Activated naive CD8-positive, alpha-beta T cell treated with anti-CD3 and anti-CD28 coated beads for 36 hours (primary cell): Measurements from ENCODE around the gene MCC. TPM values are rescaled to one million over a fixed set of nuclear protein-coding genes. Genes with fewer than 3 reads are reported as not detected.

Source experiments
- DNase-seq: peaks from one replicate; pipeline ENCODE4 v3.0.0; 2021
- H3K27ac Mint-ChIP-seq: one replicate; pipeline ENCODE4 v1.8.0; 2022; ENCODE audit warnings: mild to moderate bottlenecking, moderate library complexity, mixed read lengths
- H3K27me3 Mint-ChIP-seq: one replicate; pipeline ENCODE4 v1.8.0; 2022; ENCODE audit warnings: mild to moderate bottlenecking, mixed read lengths
- H3K36me3 Mint-ChIP-seq: one replicate; pipeline ENCODE4 v1.8.0; 2021; ENCODE audit warnings: mild to moderate bottlenecking, mixed read lengths
- H3K4me1 Mint-ChIP-seq: one replicate; pipeline ENCODE4 v1.8.0; 2021; ENCODE audit warnings: mixed read lengths
- H3K4me3 Mint-ChIP-seq: one replicate; pipeline ENCODE4 v1.8.0; 2022; ENCODE audit warnings: mild to moderate bottlenecking, moderate library complexity, mixed read lengths
- H3K9me3 Mint-ChIP-seq: one replicate; pipeline ENCODE4 v1.8.0; 2022; ENCODE audit warnings: mixed read lengths
- total RNA-seq, 2 experiments: library from RNA; stranded (reverse); gene quantifications; one replicate each; pipeline ENCODE4 v1.2.3, GENCODE V29; 2021

MCC gene
- total RNA-seq, 2 experiments from 2014 or later = 2.4 to 2.9 TPM

DNA sequence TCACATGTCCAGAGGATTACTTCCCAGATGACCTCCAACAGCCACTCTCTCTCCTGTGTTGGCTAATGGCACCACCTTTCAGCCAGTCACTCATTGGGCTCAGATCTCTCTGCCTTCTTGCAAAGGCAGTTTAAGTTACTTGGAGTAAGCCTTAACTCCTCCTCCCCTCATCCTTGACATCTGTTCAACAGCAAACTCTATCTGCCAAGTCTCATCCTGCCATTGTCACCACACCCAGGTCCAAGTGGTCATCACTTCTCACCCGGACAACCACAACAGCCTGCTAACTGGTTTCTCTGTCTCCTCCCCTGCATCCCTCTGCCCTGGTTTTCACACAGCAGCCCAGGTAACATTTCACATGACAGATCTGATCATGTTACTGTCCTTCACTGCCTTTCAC lies 453.2 kb downstream of the MCC start:
- H3K27me3 Mint-ChIP-seq = no peaks in the 10 kb centered on the region
- H3K9me3 Mint-ChIP-seq = no peaks in the 10 kb centered on the region
- no peak overlapping the region for H3K4me3 Mint-ChIP-seq
- H3K36me3 Mint-ChIP-seq = no peaks in the 10 kb centered on the region
- no peak overlapping the region for H3K27ac Mint-ChIP-seq
- no peaks in the 10 kb centered on the region for H3K4me1 Mint-ChIP-seq
- DNase-seq = no peak

DNA sequence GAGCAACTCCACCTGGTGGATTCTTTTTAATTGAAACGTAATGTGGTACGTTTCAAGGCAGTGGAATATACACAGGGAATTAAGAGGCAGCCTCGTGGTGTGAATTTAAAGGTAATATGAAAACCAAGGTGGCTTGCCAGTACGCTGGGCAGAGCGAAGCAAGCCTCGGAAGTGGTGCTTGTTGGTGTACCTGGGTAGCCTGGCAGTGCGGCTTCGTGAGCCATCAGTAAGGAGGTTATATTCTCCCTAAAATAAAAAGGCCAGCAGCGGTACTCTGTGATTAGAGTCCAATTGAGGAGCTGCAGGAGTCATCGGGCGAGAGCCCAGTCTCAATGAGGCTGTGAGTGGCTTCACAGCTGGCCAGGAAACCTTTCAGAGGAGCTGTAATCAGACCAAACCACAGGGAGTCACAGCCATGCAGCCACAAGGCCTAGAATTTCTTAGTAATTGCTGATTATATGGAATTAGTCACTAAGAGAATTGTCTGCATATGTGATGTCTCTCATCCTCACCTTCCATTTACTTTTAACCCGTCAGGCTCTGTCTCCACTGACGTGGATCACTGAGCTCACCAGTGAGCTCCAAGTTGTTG lies 454.0 kb downstream of the MCC start:
- Mint-ChIP-seq H3K4me1 (no peaks in the 10 kb centered on the region), H3K27me3 (no peaks in the 10 kb centered on the region), H3K9me3 (no peaks in the 10 kb centered on the region), H3K27ac (no peak overlapping the region), H3K4me3 (no peak overlapping the region), H3K36me3 (peaks cover 4% of the 10 kb centered on the region)
- DNase-seq = no peak

DNA sequence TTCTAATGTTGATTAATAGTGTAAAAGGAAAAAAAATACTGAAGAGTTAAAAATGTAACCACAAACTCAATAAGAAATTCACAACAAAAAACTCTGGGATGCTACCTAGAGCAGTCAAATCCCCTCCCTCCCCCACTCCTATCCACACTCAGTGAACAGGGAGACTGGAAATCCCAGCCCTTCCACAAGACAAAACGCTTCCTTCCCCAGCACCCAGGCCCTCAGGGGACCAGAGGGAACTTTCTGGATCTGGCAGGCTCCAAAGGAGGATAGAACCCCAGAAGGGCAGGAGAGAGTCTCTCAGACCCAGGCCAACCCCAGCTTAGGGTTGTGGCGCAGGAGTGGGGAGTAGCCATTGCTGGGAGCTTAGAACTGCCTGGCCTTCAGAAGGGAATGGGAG lies 456.7 kb downstream of the MCC start:
- H3K4me3 Mint-ChIP-seq = no peak overlapping the region
- no peaks in the 10 kb centered on the region for H3K4me1 Mint-ChIP-seq
- peaks cover 13% of the 10 kb centered on the region for H3K36me3 Mint-ChIP-seq
- H3K27me3 Mint-ChIP-seq = no peaks in the 10 kb centered on the region
- DNase-seq = no peak
- no peak overlapping the region for H3K27ac Mint-ChIP-seq
- no peaks in the 10 kb centered on the region for H3K9me3 Mint-ChIP-seq

DNA sequence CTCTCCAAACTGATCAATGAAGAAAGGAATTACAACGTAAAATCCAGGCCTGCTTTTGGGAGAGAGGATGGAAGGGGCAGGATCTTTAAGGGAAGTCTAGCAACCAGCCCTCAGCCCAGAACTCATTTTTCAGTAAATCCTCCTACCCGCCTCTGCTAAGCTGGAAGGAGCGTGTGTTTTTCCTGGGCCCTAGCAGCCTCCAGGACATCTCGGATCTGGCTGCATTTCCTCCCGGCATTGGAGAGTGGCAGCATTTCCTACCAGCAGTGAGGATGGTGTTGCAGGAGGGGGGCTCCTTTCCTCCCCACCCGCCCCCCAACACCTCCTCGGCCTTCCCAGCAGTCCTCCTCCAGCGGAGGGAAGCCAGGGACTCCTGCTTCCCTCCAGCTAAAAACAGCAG lies 457.1 kb downstream of the MCC start:
- no peaks in the 10 kb centered on the region for H3K9me3 Mint-ChIP-seq
- DNase-seq = no peak
- peaks cover 14% of the 10 kb centered on the region for H3K36me3 Mint-ChIP-seq
- no peaks in the 10 kb centered on the region for H3K4me1 Mint-ChIP-seq
- no peak overlapping the region for H3K4me3 Mint-ChIP-seq
- no peaks in the 10 kb centered on the region for H3K27me3 Mint-ChIP-seq
- H3K27ac Mint-ChIP-seq = no peak overlapping the region

DNA sequence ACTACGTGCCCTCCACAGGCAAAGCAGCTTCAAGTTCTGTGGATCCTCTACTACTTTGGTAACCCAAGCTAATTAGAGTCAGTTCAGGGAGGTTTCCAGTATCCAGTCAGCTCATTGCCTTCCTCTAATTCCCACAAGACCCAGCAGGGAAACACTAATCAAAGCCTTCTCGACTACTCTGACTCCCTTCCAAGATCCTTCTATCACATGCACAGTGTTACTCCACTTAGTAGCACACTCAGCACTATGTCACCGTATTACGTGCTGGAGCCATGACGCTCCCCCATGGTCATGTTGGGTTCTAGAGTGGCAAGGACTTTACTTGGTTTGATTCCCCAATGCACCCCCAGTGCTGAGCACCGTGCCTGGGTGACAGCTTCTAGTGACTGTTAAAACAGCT lies 458.6 kb downstream of the MCC start:
- Mint-ChIP-seq H3K36me3 (peaks cover 14% of the 10 kb centered on the region), H3K9me3 (no peaks in the 10 kb centered on the region), H3K27ac (no peak overlapping the region), H3K27me3 (no peaks in the 10 kb centered on the region), H3K4me1 (no peaks in the 10 kb centered on the region), H3K4me3 (no peak overlapping the region)
- DNase-seq = no peak

DNA sequence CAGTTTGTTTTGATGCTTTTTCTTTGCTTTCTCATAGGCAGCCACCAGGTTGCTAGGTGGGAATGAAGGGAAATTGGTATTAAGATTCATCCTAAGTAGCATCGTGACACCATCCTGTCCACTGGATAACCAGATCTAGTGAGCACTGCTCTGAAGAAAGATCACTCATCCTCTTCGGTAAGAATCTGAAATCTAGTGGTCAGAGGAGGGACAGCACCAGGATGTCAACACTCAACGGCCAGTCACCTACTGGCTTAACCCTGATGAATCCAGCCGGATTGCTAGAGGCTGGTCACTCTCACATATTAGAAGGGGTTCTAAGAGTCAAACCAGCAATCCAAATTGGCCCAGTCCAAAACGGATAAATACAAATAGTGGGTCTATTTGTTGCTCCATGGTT lies 460.8 kb downstream of the MCC start:
- Mint-ChIP-seq H3K27me3 (no peaks in the 10 kb centered on the region), H3K27ac (no peak overlapping the region), H3K4me1 (peaks cover 11% of the 10 kb centered on the region), H3K4me3 (no peak overlapping the region), H3K36me3 (peaks cover 19% of the 10 kb centered on the region), H3K9me3 (no peaks in the 10 kb centered on the region)
- no peak for DNase-seq

DNA sequence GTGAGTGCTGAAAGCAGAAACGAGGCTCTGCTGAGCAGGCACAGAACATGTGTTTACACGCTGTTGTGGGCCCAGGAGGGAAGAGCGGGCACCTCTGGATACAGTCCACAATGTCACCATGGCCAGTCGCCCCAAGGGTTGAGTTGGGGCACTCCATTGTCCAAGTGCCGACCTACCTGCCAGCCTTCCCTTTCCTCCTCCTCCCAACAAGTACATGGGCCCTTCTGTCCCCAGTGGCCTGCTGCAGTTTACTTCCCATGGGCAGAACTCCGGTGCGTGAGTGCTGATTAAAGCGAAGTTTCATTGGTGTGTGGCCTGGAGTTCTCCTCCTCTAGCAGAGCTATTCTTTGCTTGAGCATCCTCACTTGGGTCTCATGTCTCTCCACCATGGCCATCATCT lies 461.2 kb downstream of the MCC start:
- H3K36me3 Mint-ChIP-seq = peaks cover 20% of the 10 kb centered on the region
- H3K9me3 Mint-ChIP-seq = no peaks in the 10 kb centered on the region
- no peak overlapping the region for H3K27ac Mint-ChIP-seq
- H3K4me1 Mint-ChIP-seq = peaks cover 15% of the 10 kb centered on the region
- H3K4me3 Mint-ChIP-seq = no peak overlapping the region
- no peaks in the 10 kb centered on the region for H3K27me3 Mint-ChIP-seq
- DNase-seq = no peak

DNA sequence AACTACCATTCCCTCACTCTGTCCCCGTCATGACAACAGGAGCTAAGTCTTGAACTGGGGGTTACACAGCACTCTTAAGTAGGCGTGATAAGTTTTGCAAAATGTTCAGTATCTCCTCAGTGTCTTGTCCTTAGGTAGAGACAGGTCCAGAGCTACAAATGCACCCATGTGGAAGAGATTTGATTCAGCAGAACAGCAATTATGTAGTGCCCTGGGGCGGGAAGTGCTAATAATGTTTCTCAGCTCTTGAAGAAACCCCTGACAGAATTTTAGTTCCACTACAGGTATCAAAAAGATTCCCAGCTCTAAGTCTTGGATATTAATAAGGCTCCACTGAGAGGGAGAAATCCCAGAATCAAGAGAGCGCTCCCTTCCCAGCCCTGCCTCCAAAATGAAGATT lies 462.0 kb downstream of the MCC start:
- H3K36me3 Mint-ChIP-seq = peaks cover 23% of the 10 kb centered on the region
- no peaks in the 10 kb centered on the region for H3K27me3 Mint-ChIP-seq
- H3K9me3 Mint-ChIP-seq = no peaks in the 10 kb centered on the region
- no peak for DNase-seq
- no peak overlapping the region for H3K27ac Mint-ChIP-seq
- H3K4me1 Mint-ChIP-seq = peaks cover 22% of the 10 kb centered on the region
- no peak overlapping the region for H3K4me3 Mint-ChIP-seq

DNA sequence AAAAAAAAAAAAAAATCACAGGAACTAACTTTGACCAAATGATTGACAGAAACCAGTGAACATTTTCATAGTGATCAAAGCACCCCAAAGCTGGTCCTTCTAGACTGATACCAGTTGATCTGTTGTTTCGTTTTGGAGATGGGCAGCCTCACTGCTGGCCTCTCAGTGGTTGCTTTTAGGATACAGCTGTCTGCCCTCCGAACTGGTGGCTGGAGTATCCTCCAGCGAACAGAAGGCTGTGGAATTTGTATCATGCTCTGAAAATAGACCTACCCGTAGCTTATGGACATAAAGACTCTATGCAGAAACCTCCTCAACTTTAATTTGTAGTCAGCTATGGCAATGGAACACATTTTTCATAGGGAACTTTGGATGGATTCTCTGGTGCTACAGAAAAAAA lies 462.7 kb downstream of the MCC start:
- peaks cover 28% of the 10 kb centered on the region for H3K4me1 Mint-ChIP-seq
- DNase-seq = no peak
- H3K27me3 Mint-ChIP-seq = no peaks in the 10 kb centered on the region
- H3K27ac Mint-ChIP-seq = no peak overlapping the region
- no peaks in the 10 kb centered on the region for H3K9me3 Mint-ChIP-seq
- H3K4me3 Mint-ChIP-seq = no peak overlapping the region
- peaks cover 28% of the 10 kb centered on the region for H3K36me3 Mint-ChIP-seq

DNA sequence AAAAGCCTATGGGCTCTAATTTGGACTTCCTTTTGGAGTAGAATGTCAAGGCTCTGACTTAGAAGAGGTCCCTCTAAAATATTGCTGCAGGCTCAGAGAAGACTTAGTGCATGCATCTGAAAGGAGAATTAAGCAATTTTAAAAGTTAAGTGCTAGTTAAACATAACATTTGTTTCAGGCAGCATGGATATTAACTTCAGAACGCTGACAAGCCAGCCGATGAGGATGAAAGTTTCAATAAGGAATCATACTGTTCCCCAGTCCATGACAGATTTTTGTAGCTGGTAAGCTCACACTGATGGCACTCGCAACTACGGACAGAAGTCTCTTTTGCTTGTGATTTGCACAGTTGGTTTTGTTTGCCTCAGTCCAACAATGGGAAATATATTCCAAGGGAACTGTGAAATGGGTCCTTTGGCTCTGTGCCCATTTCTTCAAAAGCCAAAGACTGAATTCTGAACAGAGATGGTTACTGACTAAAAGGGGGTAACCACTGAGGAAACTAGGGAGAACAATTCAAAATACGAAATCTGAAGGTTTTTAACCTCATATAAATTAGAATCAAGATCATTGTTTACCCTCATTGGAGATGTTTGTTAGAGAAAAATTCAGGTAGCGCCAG lies 464.1 kb downstream of the MCC start:
- Mint-ChIP-seq H3K36me3 (peaks cover 30% of the 10 kb centered on the region), H3K4me1 (peaks cover 37% of the 10 kb centered on the region), H3K27me3 (no peaks in the 10 kb centered on the region), H3K4me3 (no peak overlapping the region), H3K27ac (no peak overlapping the region), H3K9me3 (no peaks in the 10 kb centered on the region)
- DNase-seq = no peak

DNA sequence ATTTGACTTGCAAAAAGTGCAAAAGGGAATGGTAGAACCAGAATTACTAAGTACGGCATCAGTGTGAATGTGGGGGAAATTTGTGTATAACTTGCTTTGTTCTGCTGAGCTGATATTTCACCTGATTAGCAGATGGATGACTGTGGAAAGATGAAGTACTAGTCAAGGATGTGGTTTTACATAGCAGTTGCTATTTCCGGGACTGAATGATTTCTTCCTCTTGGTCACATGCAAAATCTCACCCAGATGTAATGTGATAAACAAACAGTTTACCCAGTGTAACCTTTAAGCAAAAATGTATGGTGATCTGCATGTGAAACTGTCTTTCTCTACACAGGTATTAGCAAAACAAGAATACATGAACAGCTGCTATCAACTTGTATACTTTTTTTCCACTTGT lies 465.6 kb downstream of the MCC start:
- Mint-ChIP-seq H3K4me1 (peaks cover 42% of the 10 kb centered on the region), H3K9me3 (no peaks in the 10 kb centered on the region), H3K4me3 (no peak overlapping the region), H3K27me3 (no peaks in the 10 kb centered on the region), H3K36me3 (peaks cover 38% of the 10 kb centered on the region), H3K27ac (peak overlapping the region; percentile 49)
- no peak for DNase-seq

DNA sequence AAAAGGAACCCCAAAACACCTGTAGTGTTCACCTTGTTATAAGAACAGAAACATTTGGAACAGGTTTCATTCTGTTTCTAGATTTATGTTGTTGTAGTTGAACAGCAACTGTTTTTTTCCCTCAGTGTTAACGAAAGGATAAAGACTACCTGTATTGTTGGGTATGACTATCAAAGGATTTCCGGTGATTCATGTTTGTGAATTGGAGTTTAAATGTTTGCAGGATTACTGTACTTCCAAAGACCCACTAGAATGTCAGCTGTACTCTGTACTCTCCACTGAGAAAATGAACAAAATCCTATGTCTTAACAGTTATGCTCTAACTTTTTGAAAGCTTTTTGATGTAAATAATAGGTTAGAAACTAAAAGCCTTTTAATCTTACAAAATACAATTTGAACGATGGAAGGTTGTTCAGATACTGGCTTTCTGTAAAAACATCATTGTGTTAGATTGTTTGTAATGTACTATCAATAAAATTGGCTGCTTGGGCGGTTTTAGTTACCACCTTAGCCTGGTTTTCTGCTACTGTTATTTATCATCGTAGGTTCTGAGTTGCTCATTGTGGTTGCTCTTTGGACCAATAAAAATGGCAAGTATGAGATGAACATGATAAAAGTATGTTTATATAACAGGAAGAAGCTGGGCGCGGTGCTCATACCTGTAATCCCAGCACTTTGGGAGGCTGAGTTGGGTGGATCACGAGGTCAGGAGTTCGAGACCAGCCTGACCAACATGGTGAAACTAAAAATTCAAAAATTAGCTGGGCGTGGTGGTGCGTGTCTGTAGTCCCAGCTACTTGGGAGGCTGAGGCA lies 467.6 kb downstream of the MCC start:
- H3K27me3 Mint-ChIP-seq = no peaks in the 10 kb centered on the region
- H3K36me3 Mint-ChIP-seq = peaks cover 32% of the 10 kb centered on the region
- no peak for DNase-seq
- no peaks in the 10 kb centered on the region for H3K9me3 Mint-ChIP-seq
- H3K4me1 Mint-ChIP-seq = peaks cover 47% of the 10 kb centered on the region
- no peak overlapping the region for H3K4me3 Mint-ChIP-seq
- no peak overlapping the region for H3K27ac Mint-ChIP-seq

DNA sequence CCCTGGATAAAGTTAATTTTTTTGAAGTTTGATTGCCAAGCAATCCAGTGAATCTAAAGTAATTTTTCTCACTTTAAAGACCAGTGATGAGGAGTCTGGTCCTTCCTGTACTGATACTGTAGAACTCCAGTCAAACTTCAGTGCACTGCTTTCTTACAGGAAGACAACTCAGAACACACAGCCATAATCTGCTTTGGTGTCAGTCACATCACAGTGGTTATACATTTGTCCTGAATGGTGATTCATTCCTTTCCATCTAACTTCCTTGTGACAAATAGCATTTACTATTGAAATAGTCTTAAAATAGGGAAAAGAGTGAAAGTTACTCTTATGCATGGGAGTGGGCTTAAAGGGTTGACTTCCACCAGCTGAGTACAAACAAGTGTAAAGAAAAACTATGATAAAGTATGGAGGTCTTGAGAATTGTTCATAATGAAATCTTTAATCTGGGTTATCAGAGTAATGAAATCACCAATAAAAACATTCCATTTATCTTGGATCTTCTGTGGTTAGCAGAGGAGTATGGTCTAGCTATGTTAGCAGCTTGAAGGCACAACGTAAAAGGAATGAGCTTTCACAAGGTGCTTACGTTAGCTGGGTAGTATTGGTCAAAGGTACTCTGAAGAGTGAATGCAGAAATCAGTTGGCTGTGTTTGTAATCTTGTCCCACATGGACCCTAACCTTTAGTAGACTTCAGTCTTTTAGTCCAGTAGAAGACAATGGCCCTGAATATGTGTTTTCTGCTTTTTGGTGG lies 470.2 kb downstream of the MCC start:
- Mint-ChIP-seq H3K4me3 (no peak overlapping the region), H3K27ac (no peak overlapping the region), H3K27me3 (no peaks in the 10 kb centered on the region), H3K4me1 (peaks cover 42% of the 10 kb centered on the region), H3K9me3 (no peaks in the 10 kb centered on the region), H3K36me3 (peaks cover 38% of the 10 kb centered on the region)
- no peak for DNase-seq

DNA sequence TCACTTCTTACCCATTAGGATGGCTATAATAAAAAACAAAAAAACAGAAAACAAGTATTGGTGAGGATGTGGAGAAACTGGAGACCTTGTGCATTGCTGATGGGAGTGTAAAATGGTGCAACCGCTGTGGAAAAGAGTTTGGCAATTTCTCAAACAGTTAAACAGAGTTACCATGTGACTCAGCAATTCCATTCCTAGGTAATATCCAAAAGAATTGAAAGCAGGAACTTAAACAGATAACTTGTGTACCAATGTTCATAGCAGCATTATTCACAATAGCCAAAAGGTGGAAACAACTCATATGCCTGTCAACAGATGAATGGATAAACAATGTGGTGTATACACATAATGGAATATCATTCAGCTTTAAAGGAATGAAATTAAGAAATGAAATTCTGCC lies 482.8 kb downstream of the MCC start:
- Mint-ChIP-seq H3K4me3 (no peak overlapping the region), H3K27me3 (no peaks in the 10 kb centered on the region), H3K4me1 (peaks cover 4% of the 10 kb centered on the region), H3K27ac (no peak overlapping the region), H3K36me3 (peaks cover 21% of the 10 kb centered on the region), H3K9me3 (no peaks in the 10 kb centered on the region)
- DNase-seq = no peak

DNA sequence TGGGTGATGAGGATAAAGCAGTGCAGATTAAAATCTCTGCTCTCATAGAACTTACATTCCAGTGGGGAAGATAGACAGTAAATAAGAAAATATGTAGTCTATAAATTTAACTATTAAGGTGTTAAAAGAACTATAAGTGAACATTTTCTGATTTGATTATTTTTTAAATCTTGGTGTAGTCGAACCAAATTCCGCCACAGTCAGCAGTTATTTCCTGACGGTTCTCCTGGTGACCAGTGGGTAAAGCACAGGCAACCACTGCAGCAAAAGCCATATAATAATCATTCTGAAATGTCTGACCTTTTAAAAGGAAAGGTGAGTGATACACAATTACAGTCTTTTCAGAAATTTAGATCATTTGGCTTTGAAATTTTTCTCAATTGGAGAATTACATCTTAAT lies 484.5 kb downstream of the MCC start:
- DNase-seq = no peak
- H3K27ac Mint-ChIP-seq = no peak overlapping the region
- H3K36me3 Mint-ChIP-seq = peaks cover 19% of the 10 kb centered on the region
- H3K27me3 Mint-ChIP-seq = no peaks in the 10 kb centered on the region
- H3K9me3 Mint-ChIP-seq = no peaks in the 10 kb centered on the region
- peaks cover 4% of the 10 kb centered on the region for H3K4me1 Mint-ChIP-seq
- H3K4me3 Mint-ChIP-seq = no peak overlapping the region
